GM12878 (cell line): ENCODE results near the gene AHNAK. TPM values are rescaled to one million over a fixed set of nuclear protein-coding genes. Genes with fewer than 3 reads are reported as not detected.
A peak's percentile ranks its signal among the peaks of the same experiment; 100 is the strongest.

Source experiments
- BCL11A ChIP-seq: IDR thresholded peaks from 2 replicates; pipeline ENCODE4 v1.6.1; 2011; ENCODE audit warnings: low read depth, low read length
- CBX5 ChIP-seq: sonication (generic); IDR thresholded peaks from 2 replicates; pipeline ENCODE4 v1.6.1; 2016; ENCODE audit warnings: low read depth, moderate library complexity, mild to moderate bottlenecking, inconsistent platforms
- CHD2 ChIP-seq: IDR thresholded peaks from 2 replicates; pipeline ENCODE4 v1.6.1; 2011; ENCODE audit warnings: low read depth, low read length, improper control_type of control experiment, borderline replicate concordance
- ESRRA ChIP-seq: IDR thresholded peaks from 2 replicates; pipeline ENCODE4 v1.6.1; 2012; ENCODE audit warnings: mild to moderate bottlenecking, low read length, improper control_type of control experiment
- FOXM1 ChIP-seq: IDR thresholded peaks from 2 replicates; pipeline ENCODE4 v1.6.1; 2012; ENCODE audit warnings: low read depth, mild to moderate bottlenecking, inconsistent platforms, low read length, moderate library complexity
- JUNB ChIP-seq: IDR thresholded peaks from 2 replicates; pipeline ENCODE4 v1.6.1; 2016; ENCODE audit warnings: antibody characterized with exemption, mild to moderate bottlenecking
- KAT2A ChIP-seq: conservative IDR thresholded peaks from 2 replicates; pipeline ENCODE4 v1.6.1; 2011; ENCODE audit warnings: low read depth, low read length; ENCODE audit not compliant: control insufficient read depth
- NFYB ChIP-seq: IDR thresholded peaks from 2 replicates; pipeline ENCODE4 v1.6.1; 2011; ENCODE audit warnings: low read depth, mild to moderate bottlenecking, low read length, improper control_type of control experiment, moderate library complexity; ENCODE audit not compliant: insufficient read depth
- NR2C1 ChIP-seq: fragments of 450-650 bp; IDR thresholded peaks from 2 replicates; pipeline ENCODE4 v1.6.1; 2017; ENCODE audit warnings: antibody characterized with exemption, mild to moderate bottlenecking, moderate library complexity
- POLR2AphosphoS2 ChIP-seq: IDR thresholded peaks from 2 replicates; pipeline ENCODE4 v1.6.1; 2011; ENCODE audit warnings: low read depth, mild to moderate bottlenecking, low read length, improper control_type of control experiment, moderate library complexity
- SIX5 ChIP-seq: IDR thresholded peaks from 2 replicates; pipeline ENCODE4 v1.6.1; 2011; ENCODE audit warnings: mild to moderate bottlenecking, low read depth, low read length, moderate library complexity; ENCODE audit not compliant: severe bottlenecking
- SP1 ChIP-seq: IDR thresholded peaks from one replicate; pipeline ENCODE4 v1.6.1; 2011; ENCODE audit warnings: low read depth, low read length
- TCF12 ChIP-seq: IDR thresholded peaks from 2 replicates; pipeline ENCODE4 v1.6.1; 2011; ENCODE audit warnings: low read depth, mild to moderate bottlenecking, low read length
- ZNF384 ChIP-seq: IDR thresholded peaks from 2 replicates; pipeline ENCODE4 v1.6.1; 2012; ENCODE audit warnings: low read depth, mild to moderate bottlenecking, low read length, improper control_type of control experiment, borderline replicate concordance
- polyA plus RNA-seq, 11 experiments: library from polyadenylated mRNA; depleted of rRNA in 4 of 11; unstranded in 6 of 11; stranded (reverse) in 5 of 11; fragments of >200 nt; fragmentation: Nextera tagmentation in 4 of 11; fragmentation: Illumina TruSeq in 1 of 11; extraction: Ambion mirVana in 4 of 11; extraction: Trizol in 1 of 11; gene quantifications; 1 replicate in 1 of 11; 2 replicates in 10 of 11; pipeline versions ENCODE4 v1.2.1 to v1.2.3, GENCODE V29; 2011 to 2016; ENCODE audit warnings: inconsistent platforms in 2 of 11, missing spikeins in 2 of 11, low read depth in 1 of 11
- total RNA-seq, 4 experiments: library from RNA; depleted of rRNA in 3 of 4; stranded (reverse); fragments of >200 nt in 3 of 4; fragmentation: Illumina TruSeq in 1 of 4; extraction: Trizol in 1 of 4; gene quantifications; 2 replicates each; pipeline versions ENCODE4 v1.2.1 to v1.2.3, GENCODE V29; 2013 to 2021
- TF ChIP-seq, protein P1 (sequence below): fragments of 150-350 bp; IDR thresholded peaks from 2 replicates; pipeline ENCODE4 v1.6.1; 2016; ENCODE audit warnings: low read depth, low read length
- TF ChIP-seq, protein P2 (sequence below): fragments of 450-650 bp; IDR thresholded peaks from 2 replicates; pipeline ENCODE4 v1.6.1; 2016; ENCODE audit warnings: mild to moderate bottlenecking
- TF ChIP-seq, protein P3 (sequence below): fragments of 450-650 bp; formaldehyde crosslinking; IDR thresholded peaks from 2 replicates; pipeline ENCODE4 v1.5.0; 2022; ENCODE audit warnings: mild to moderate bottlenecking, missing genetic modification characterization
- TF ChIP-seq, protein P4 (sequence below): fragments of 450-650 bp; IDR thresholded peaks from 2 replicates; pipeline ENCODE4 v1.6.1; 2017; ENCODE audit warnings: mild to moderate bottlenecking

AHNAK gene
- total and polyA plus RNA-seq, 10 of the 15 experiments (the other 5 are each of a cell fraction or from before 2014, with no cell fraction given): 0.76 to 90.3 (median 19.4) TPM

DNA sequence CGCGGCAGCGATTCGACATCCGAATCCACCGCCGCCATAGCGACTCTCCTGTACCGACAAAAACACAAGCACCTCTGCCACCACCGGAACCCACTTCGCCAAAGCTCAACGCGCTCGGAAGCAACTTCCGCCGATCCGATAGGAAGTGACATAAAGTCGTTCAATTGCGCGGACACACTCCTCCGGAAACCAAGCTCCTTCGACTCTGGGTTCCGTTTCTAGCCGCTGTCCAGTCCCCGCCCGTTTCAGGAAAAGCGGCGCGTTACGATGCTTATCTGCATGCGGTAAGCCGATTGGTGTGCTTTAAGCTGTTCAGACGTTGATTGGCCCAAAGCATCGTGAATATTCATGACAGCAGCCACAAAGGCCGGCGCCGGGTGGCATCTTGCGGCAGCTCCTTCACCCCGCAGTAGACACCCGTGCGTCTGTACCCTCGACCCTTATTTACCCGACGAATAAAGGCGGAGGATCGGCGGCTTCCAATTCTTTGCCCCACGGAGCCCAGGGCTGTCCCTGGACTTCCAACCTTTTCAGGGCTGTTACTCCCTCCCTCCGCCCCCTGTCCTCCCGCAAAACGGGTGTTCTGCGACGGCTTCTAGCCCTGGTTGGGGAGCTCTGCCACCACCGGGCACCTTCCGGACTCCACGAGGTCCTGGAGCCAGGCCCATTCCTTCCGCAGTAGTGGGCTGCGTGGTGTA is 45.0 kb upstream of the AHNAK start, which contains the start of gene TUT1 (continued):
- TF ChIP-seq, protein P1, sequence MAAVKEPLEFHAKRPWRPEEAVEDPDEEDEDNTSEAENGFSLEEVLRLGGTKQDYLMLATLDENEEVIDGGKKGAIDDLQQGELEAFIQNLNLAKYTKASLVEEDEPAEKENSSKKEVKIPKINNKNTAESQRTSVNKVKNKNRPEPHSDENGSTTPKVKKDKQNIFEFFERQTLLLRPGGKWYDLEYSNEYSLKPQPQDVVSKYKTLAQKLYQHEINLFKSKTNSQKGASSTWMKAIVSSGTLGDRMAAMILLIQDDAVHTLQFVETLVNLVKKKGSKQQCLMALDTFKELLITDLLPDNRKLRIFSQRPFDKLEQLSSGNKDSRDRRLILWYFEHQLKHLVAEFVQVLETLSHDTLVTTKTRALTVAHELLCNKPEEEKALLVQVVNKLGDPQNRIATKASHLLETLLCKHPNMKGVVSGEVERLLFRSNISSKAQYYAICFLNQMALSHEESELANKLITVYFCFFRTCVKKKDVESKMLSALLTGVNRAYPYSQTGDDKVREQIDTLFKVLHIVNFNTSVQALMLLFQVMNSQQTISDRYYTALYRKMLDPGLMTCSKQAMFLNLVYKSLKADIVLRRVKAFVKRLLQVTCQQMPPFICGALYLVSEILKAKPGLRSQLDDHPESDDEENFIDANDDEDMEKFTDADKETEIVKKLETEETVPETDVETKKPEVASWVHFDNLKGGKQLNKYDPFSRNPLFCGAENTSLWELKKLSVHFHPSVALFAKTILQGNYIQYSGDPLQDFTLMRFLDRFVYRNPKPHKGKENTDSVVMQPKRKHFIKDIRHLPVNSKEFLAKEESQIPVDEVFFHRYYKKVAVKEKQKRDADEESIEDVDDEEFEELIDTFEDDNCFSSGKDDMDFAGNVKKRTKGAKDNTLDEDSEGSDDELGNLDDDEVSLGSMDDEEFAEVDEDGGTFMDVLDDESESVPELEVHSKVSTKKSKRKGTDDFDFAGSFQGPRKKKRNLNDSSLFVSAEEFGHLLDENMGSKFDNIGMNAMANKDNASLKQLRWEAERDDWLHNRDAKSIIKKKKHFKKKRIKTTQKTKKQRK: peak; percentile 37; the same call in 1 of the 2 replicates
- peak; percentile 92 for TF ChIP-seq SP1
- TF ChIP-seq CBX5: 0 out of 2 replicates have a peak, but pooled peaks have one; percentile 80
- TF ChIP-seq, protein P2, sequence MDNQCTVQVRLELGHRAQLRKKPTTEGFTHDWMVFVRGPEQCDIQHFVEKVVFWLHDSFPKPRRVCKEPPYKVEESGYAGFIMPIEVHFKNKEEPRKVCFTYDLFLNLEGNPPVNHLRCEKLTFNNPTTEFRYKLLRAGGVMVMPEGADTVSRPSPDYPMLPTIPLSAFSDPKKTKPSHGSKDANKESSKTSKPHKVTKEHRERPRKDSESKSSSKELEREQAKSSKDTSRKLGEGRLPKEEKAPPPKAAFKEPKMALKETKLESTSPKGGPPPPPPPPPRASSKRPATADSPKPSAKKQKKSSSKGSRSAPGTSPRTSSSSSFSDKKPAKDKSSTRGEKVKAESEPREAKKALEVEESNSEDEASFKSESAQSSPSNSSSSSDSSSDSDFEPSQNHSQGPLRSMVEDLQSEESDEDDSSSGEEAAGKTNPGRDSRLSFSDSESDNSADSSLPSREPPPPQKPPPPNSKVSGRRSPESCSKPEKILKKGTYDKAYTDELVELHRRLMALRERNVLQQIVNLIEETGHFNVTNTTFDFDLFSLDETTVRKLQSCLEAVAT: peak; percentile 74; the same call in 1 of the 2 replicates
- TF ChIP-seq, protein P3, sequence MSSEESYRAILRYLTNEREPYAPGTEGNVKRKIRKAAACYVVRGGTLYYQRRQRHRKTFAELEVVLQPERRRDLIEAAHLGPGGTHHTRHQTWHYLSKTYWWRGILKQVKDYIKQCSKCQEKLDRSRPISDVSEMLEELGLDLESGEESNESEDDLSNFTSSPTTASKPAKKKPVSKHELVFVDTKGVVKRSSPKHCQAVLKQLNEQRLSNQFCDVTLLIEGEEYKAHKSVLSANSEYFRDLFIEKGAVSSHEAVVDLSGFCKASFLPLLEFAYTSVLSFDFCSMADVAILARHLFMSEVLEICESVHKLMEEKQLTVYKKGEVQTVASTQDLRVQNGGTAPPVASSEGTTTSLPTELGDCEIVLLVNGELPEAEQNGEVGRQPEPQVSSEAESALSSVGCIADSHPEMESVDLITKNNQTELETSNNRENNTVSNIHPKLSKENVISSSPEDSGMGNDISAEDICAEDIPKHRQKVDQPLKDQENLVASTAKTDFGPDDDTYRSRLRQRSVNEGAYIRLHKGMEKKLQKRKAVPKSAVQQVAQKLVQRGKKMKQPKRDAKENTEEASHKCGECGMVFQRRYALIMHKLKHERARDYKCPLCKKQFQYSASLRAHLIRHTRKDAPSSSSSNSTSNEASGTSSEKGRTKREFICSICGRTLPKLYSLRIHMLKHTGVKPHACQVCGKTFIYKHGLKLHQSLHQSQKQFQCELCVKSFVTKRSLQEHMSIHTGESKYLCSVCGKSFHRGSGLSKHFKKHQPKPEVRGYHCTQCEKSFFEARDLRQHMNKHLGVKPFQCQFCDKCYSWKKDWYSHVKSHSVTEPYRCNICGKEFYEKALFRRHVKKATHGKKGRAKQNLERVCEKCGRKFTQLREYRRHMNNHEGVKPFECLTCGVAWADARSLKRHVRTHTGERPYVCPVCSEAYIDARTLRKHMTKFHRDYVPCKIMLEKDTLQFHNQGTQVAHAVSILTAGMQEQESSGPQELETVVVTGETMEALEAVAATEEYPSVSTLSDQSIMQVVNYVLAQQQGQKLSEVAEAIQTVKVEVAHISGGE: peak; percentile 94
- no peak for TF ChIP-seq KAT2A
- no peak for TF ChIP-seq FOXM1
- TF ChIP-seq BCL11A: no peak
- TF ChIP-seq CHD2: peak; percentile 81
- peak; percentile 76 for TF ChIP-seq SIX5
- TF ChIP-seq TCF12: peak; percentile 62; the same call in 1 of the 2 replicates
- TF ChIP-seq JUNB: no peak
- TF ChIP-seq NFYB: peak; percentile 87
- TF ChIP-seq, protein P4, sequence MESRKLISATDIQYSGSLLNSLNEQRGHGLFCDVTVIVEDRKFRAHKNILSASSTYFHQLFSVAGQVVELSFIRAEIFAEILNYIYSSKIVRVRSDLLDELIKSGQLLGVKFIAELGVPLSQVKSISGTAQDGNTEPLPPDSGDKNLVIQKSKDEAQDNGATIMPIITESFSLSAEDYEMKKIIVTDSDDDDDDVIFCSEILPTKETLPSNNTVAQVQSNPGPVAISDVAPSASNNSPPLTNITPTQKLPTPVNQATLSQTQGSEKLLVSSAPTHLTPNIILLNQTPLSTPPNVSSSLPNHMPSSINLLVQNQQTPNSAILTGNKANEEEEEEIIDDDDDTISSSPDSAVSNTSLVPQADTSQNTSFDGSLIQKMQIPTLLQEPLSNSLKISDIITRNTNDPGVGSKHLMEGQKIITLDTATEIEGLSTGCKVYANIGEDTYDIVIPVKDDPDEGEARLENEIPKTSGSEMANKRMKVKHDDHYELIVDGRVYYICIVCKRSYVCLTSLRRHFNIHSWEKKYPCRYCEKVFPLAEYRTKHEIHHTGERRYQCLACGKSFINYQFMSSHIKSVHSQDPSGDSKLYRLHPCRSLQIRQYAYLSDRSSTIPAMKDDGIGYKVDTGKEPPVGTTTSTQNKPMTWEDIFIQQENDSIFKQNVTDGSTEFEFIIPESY: no peak
- peak; percentile 96 for TF ChIP-seq POLR2AphosphoS2
- 0 out of 2 replicates have a peak, but pooled peaks have one; percentile 28 for TF ChIP-seq ESRRA
- no peak for TF ChIP-seq ZNF384
- TF ChIP-seq NR2C1: peak; percentile 78
